ENCODE measurements around the gene OAT.
A peak's percentile ranks its signal among the peaks of the same experiment; 100 is the strongest.

The OAT gene

GRCh38 chr10:124403548-124403947, 15.2 kb downstream of the OAT start:
- peak; percentile 83 for DNase-seq (ENCODE audit: low spot score)

DNA sequence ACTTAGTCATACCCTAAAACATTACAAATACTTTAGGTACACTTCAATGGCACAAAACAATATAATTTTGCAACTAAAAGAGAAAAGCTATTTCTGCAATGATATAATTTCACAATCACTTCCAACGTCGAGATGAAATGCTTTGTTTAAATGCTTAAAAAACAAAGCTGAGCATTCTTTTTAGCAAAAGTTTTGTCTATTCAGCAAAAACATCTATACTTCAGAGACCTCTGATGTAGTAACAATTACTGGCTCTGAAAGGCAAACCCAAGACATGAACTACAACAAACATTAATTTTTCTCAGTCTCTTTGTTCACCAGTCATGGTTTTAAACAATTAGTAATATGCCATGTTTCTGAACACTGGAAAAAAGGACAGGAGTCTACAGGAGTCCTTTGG, 16.4 kb downstream of the OAT start:
- DNase-seq (ENCODE audit: low spot score) = no peak

DNA sequence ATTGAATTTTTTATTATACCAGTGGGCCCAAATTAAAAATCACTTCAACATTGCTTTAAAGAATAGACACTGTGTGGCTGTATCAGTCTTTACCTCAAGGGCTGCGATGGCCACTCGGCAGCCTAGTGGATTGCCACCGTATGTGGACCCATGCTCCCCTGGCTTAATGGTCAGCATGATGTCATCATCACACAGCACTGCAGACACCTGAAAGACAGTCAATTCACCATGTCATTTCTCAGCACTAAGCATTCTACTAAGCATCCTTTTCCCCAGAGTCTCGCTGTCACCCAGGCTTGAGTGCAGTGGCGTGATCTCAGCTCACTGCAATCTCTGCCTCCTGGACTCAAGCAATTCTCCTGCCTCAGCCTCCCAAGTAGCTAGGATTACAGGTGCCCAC, 17.1 kb downstream of the OAT start:
- no peak for DNase-seq (ENCODE audit: low spot score)

GRCh38 chr10:124394583-124394982, 24.1 kb downstream of the OAT start:
- no peak for DNase-seq (ENCODE audit: low spot score)

DNA sequence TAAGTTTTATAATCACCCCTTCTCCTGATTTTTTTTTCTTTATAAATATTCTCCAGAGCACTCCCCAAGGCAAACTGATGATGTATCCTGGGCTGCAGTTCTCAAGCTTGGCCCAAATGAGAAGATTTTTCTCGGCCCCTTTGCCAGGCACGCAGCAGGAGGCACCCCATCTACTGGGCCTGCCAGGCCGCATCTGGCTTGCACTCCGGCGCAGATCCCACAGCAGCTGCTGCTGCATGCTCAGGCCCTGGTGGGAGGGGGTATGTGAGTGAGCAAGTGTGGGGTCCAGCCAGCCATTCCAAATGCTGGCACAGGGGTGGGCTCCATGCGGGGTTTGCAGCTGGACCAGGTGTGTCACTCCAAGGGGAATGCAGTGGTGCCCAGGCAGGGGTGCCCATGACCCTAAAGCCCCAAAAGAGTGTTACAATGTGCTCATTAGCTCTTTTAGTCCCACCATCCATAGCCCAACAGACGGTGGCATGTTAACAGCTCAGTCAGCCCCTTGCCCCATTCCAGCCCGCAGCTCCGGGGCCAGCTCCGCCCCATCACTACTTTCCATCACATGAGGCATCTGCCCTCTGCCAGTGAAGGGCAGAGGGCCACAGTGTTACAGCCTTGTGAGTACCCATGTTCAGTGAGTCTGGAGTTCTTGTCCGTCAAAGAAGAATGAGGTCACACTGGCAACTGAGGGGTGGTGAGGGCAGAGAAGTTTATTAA, 25.9 kb downstream of the OAT start:
- DNase-seq (ENCODE audit: low spot score) = no peak

DNA sequence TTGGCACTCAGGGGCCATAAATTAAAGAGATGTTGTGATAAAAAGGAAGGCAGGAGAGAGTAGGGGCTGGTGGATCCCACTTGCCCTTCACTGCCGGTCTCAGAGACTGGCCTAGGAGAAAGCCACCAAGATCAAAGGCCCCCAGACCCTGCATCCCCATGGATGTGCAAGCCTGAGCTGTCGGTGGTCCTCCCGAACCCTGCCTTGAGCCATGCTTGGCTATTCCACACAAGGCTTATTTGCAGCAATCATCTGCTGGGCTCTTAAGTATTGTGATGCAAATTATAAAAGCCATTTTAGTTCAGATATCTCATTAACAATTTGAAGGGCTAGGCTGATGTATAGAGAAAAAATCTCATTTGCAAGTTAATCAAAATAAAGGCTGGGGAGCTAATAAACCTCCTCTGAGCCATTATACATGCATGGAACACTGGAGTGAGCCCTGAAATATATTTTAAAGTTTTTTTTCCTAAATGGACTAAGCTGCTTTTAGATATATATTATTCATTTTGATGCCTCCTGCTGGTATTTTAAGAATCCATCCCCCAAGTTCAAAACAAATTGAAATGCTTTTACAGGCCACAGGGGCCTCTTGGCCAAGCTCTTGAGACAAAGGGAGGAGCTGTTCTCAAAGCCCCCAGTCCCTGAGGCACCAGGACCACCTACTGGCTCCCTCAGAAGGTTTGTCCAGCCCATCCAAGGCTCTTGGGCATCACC, 28.1 kb downstream of the OAT start:
- DNase-seq (ENCODE audit: low spot score) = no peak

- DNase-seq (ENCODE audit: low spot score) = no peak
Measured at GRCh38 chr10:124389613-124390361, 28.9 kb downstream of the OAT start.

DNA sequence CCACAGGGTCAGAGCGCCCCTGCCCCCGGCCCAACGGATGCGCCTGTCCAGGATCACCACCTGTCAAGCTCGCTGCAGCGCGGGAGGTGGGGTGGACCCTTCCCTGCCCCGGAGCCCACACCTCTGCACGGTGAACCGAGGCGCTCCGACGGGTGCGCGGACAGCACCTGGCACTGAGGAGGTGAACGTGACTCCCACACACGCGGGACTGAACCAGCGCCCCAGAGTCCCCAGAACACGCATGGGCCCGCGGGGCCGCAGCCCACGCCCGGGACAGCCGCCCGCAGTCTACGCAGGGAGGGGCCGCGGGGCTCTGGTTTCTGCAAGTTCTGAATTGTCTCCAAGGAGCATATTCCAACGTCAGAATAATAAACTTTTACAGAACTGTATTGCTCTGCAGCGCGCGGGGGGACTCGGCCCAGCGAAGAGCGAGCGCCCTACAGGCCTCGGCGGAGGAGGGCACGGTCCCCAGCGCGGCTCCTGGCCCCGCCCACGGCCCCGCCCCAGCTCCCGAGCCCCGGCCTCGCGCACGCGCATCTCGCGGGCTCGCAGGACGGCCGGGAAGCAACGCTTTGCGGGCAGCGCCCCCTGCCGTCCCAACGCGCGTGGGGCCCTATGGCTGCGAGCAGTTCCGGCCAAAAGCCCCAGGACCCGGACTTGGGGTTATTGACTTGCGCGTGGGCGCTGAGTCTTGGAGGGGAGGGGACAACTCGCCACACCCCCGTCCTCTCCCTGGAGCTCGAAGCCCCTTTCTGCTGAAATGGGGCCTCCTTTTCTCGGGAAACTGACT, 29.7 kb downstream of the OAT start:
- DNase-seq (ENCODE audit: low spot score) = peak; percentile 88

DNA sequence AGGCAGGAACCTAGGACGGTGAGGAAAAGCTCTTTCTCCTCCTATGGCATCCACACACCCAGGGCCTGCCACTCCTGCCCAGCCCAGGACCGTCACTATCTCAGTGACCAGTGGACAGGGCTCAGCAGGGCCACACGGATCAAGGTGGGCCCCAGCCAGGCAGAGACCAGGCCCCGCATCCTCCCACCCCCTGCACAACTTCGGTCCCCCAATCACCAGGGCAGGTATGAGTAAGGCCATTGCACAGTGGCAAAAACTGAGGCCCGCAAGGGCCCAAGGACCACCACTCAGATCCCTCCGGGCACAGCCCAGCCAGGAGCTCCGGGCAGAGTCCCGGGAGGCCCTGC, 30.3 kb downstream of the OAT start:
- no peak for DNase-seq (ENCODE audit: low spot score)

- DNase-seq (ENCODE audit: low spot score) = no peak
Measured at GRCh38 chr10:124387078-124387874, 31.4 kb downstream of the OAT start.

DNA sequence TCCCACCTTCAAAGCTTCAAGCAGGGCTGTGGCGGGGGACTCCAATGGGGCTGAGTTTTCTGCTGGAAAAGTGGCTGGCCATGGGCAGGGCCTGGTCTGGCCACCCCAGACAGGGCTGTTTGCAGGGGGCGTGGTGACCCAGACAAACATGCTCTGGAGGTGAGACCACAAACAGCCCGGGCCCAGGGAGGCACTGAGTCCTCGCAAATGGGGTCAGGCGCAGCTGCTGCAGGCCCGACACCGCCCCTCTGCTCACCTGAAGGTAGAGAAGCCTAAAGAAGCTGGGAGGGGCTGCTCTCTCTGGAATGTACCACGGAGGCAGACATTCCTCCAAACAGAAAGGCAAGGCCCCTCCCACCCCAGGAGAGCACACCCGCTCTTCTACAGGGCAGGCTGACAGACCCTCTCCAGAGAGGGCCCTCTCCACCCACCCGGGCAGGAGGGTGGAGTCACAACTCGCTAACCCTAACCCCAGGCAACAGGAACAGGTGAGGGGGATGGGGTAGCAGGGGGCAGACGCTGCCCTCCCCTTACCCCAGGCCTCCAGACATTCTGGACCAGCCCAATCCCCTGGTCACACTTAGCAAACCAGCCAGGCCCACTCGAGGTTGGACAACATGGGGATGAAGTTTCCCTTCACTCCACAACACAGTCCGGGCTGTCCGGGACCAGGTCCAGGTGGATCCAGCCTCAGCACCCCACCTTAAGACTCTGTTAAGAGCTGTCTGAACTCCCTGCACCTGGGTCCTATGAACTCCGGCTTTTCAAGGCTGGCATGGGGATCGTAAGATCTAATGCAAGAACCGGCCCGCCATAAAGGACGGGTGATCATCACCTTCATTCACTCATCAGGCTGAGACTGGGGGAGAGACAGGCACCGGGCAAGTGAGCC, 32.3 kb downstream of the OAT start:
- DNase-seq (ENCODE audit: low spot score) = no peak

DNA sequence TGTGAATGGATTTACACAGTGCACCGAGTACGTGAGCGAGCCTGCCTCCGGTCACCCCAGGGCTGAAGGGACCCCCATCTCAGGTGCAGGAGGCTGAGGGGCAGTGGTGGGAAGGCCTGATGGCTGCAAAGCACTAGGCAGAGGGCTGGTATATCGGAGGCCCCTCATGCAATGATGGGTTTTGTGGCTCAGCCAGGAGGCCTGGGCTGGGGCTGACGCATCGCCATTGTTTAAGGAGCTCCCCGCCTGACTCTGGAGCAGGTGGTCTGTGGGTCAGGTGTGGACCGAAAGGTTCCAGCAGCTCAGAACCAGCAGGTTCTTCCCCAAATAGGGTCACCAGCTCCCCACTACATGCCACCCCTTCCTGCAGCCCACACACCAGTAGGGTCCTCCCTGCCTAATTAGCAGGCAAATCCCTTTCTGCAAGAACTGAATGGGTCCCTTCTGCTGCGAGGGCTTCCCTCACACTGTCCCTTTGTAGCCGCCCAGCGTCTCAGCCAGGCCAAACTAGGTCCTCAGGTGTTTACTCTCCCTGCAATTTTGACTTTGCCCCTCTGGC, 33.0 kb downstream of the OAT start:
- DNase-seq (ENCODE audit: low spot score) = no peak

- no peak for DNase-seq (ENCODE audit: low spot score)
Measured at GRCh38 chr10:124384591-124385190, 34.0 kb downstream of the OAT start.

DNA sequence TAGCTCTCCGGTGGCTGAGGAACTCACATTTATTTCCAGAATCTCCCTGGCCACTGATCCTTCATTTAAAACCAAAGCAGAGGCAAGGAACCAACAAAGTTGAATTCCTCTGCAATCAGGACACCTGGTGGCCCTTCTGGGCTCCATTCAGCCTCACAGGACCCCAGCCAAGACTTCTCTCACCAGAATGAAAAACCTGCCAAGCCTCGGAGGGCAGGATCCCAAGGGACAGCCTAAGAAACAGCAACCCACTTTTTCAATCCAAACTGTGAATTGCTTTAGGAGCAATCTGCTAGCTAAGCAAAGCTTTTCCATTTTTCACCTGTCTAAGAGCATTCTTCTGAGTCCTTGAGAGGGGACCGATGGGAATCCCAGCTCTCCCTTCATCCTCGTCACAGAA, 34.6 kb downstream of the OAT start:
- no peak for DNase-seq (ENCODE audit: low spot score)

GRCh38 chr10:124383496-124383895, 35.2 kb downstream of the OAT start:
- DNase-seq (ENCODE audit: low spot score) = no peak

- DNase-seq (ENCODE audit: low spot score) = no peak
Measured at GRCh38 chr10:124381011-124381611, 37.6 kb downstream of the OAT start.

- DNase-seq (ENCODE audit: low spot score) = no peak
Measured at GRCh38 chr10:124380256-124380995, 38.3 kb downstream of the OAT start.

- DNase-seq (ENCODE audit: low spot score) = no peak
Measured at GRCh38 chr10:124379609-124380193, 39.0 kb downstream of the OAT start.
